AG09309 (cell line): Measurements from ENCODE around the gene SPIRE1.

ENCODE experiments used
- DNase-seq: peaks from one replicate; pipeline ENCODE4 v3.0.0-alpha.2; 2010; ENCODE audit warnings: low read depth
- H3K4me3 ChIP-seq: 2 replicates; pipeline ENCODE4 v1.5.1; 2011; ENCODE audit warnings: mild to moderate bottlenecking, low read depth, low read length, moderate library complexity; ENCODE audit not compliant: control insufficient read depth
- CTCF ChIP-seq: IDR thresholded peaks from 2 replicates; pipeline ENCODE4 v1.5.1; 2011; ENCODE audit warnings: mild to moderate bottlenecking, low read depth, low read length, inconsistent platforms; ENCODE audit not compliant: insufficient read depth, control insufficient read depth; ENCODE audit errors: missing control alignments

The SPIRE1 gene

GRCh38 chr18:12445554-12445953 lies 212.4 kb downstream of the SPIRE1 start:
- H3K4me3 ChIP-seq, result no peak overlapping the region
- no peak for DNase-seq
- TF ChIP-seq CTCF, result no peak

GRCh38 chr18:12443551-12443950 lies 214.4 kb downstream of the SPIRE1 start:
- no peak overlapping the region for H3K4me3 ChIP-seq
- no peak for TF ChIP-seq CTCF
- no peak for DNase-seq

- no peak for TF ChIP-seq CTCF
- no peak overlapping the region for H3K4me3 ChIP-seq
- no peak for DNase-seq
Measured at GRCh38 chr18:12442946-12443345, 215.0 kb downstream of the SPIRE1 start.

- TF ChIP-seq CTCF, result no peak
- no peak overlapping the region for H3K4me3 ChIP-seq
- DNase-seq, result no peak
Measured at GRCh38 chr18:12441475-12442034, 216.4 kb downstream of the SPIRE1 start.

- no peak overlapping the region for H3K4me3 ChIP-seq
- no peak for TF ChIP-seq CTCF
- DNase-seq, result no peak
Measured at GRCh38 chr18:12438257-12438656, 219.7 kb downstream of the SPIRE1 start.

GRCh38 chr18:12435867-12436266 lies 222.0 kb downstream of the SPIRE1 start:
- TF ChIP-seq CTCF, result no peak
- no peak for DNase-seq
- no peak overlapping the region for H3K4me3 ChIP-seq

- DNase-seq, result no peak
- no peak for TF ChIP-seq CTCF
- H3K4me3 ChIP-seq, result no peak overlapping the region
Measured at GRCh38 chr18:12434541-12434929, 223.4 kb downstream of the SPIRE1 start.
